ENCODE results near the gene RDX. TPM values are rescaled to one million over a fixed set of nuclear protein-coding genes. Genes with fewer than 3 reads are reported as not detected.
A peak's percentile ranks its signal among the peaks of the same experiment; 100 is the strongest.

RDX gene
- total RNA-seq, 2 experiments from 2014 or later, result 53.9 to 71.3 TPM

GRCh38 chr11:110161061-110161460 is 135.4 kb downstream of the RDX start:
- no peaks in the 10 kb centered on the region for H3K4me1 Mint-ChIP-seq
- H3K27ac Mint-ChIP-seq, result no peak overlapping the region
- CTCF ChIA-PET, result no interaction called here
- no peaks in the 10 kb centered on the region for H3K27me3 Mint-ChIP-seq
- H3K36me3 Mint-ChIP-seq, result no peaks in the 10 kb centered on the region
- H3K4me3 Mint-ChIP-seq, result no peak overlapping the region
- no peak for ATAC-seq
- no peaks in the 10 kb centered on the region for H3K9me3 Mint-ChIP-seq (ENCODE audit: low read depth)
- no peak for DNase-seq

GRCh38 chr11:110160437-110160836 is 136.0 kb downstream of the RDX start:
- no peaks in the 10 kb centered on the region for H3K27me3 Mint-ChIP-seq
- H3K4me3 Mint-ChIP-seq, result no peak overlapping the region
- no peak for DNase-seq
- CTCF ChIA-PET, result no interaction called here
- H3K4me1 Mint-ChIP-seq, result no peaks in the 10 kb centered on the region
- no peak for ATAC-seq
- no peaks in the 10 kb centered on the region for H3K36me3 Mint-ChIP-seq
- no peak overlapping the region for H3K27ac Mint-ChIP-seq
- no peaks in the 10 kb centered on the region for H3K9me3 Mint-ChIP-seq (ENCODE audit: low read depth)

GRCh38 chr11:110160016-110160415 is 136.4 kb downstream of the RDX start:
- no peaks in the 10 kb centered on the region for H3K4me1 Mint-ChIP-seq
- ATAC-seq, result no peak
- no peaks in the 10 kb centered on the region for H3K27me3 Mint-ChIP-seq
- no peaks in the 10 kb centered on the region for H3K36me3 Mint-ChIP-seq
- DNase-seq, result no peak
- H3K4me3 Mint-ChIP-seq, result no peak overlapping the region
- CTCF ChIA-PET, result no interaction called here
- H3K9me3 Mint-ChIP-seq (ENCODE audit: low read depth), result no peaks in the 10 kb centered on the region
- H3K27ac Mint-ChIP-seq, result no peak overlapping the region

DNA sequence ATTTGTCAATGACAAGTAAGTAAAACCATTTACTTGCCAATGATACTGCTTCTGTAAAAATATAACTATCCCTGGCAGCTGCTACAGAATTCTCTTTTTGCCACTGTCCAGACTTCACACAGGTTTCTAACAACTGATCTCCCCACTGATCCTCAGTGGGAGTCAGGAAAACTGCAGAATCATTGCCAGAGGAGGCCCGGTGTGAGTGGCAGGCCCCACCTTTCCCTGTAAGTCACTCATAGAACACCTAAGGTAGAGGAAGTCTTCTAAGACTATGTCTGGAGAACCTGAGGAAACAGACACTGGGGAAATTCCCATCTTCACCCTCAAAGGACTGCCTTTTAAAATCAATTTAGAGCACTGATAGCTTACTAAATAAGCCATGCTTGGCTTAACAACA is 136.9 kb downstream of the RDX start:
- H3K36me3 Mint-ChIP-seq, result no peaks in the 10 kb centered on the region
- no peak overlapping the region for H3K4me3 Mint-ChIP-seq
- no peak overlapping the region for H3K27ac Mint-ChIP-seq
- H3K27me3 Mint-ChIP-seq, result no peaks in the 10 kb centered on the region
- DNase-seq (no peak), ATAC-seq (no peak)
- H3K4me1 Mint-ChIP-seq, result no peaks in the 10 kb centered on the region
- CTCF ChIA-PET, result no interaction called here
- H3K9me3 Mint-ChIP-seq (ENCODE audit: low read depth), result no peaks in the 10 kb centered on the region

DNA sequence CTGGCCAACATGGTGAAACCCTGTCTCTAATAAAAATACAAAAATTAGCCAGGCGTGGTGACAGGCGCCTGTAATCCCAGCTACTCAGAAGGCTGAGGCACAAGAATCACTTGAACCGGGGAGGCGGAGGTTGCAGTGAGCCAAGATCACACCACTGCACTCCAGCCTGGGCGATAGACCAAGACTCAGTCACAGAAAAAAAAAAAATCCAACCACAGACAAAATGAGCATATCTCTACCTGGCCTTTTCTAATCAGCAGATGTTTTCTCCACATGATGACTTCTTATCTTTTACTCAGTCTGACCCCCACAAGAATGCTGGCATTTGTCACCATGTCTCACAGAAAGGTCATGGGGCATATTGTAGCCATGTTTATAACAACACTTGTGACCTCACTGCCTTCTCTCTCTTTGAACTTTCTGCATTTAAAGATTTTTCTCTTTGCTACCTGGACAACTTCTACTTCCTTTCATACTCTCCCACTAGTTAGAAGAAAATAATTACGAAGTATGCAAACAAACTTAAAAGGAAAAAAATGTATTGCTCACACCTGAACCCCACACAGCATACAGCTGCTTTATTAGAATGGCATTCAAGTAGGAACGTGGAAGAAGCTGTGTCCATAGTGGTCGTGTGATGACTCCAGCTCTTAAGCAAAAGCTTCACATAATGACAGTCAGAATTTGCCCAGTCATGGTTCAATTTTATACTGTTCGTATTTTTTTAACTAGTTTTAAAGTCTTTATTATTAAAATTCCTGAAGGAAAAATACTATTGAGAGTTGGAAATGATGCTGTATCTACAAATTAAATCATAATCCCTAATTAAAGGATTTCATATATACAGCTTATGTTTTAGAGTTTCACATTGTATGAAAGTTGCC is 137.9 kb downstream of the RDX start:
- Mint-ChIP-seq H3K27me3 (no peaks in the 10 kb centered on the region), H3K9me3 (ENCODE audit: low read depth) (no peaks in the 10 kb centered on the region), H3K36me3 (no peaks in the 10 kb centered on the region), H3K27ac (no peak overlapping the region), H3K4me3 (no peak overlapping the region), H3K4me1 (no peaks in the 10 kb centered on the region)
- DNase-seq, result no peak
- CTCF ChIA-PET, result no interaction called here
- no peak for ATAC-seq

DNA sequence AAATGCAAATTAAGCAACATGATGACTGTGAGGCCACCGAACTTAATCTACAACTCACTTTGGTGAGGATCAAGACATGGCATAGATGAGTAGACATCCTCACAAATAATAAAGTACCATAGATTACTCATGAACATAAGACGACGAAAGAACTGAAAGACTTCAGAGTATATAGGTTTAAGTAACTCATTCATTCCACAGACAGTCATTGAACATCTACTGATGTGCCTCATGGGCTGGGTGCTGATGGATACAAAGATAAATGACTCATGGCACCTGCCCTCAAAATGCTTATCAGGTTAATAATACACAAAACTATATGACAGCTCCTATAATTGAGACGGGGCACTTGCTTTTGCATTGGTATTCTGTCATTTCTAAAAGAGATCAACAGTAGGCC is 139.9 kb downstream of the RDX start:
- no peaks in the 10 kb centered on the region for H3K9me3 Mint-ChIP-seq (ENCODE audit: low read depth)
- CTCF ChIA-PET, result interaction anchor here (0.7 kb wide), 1 partner anchor 40 kb away, joined by 3 read pairs; no protein-coding TSS in a partner anchor
- ATAC-seq, result no peak

DNA sequence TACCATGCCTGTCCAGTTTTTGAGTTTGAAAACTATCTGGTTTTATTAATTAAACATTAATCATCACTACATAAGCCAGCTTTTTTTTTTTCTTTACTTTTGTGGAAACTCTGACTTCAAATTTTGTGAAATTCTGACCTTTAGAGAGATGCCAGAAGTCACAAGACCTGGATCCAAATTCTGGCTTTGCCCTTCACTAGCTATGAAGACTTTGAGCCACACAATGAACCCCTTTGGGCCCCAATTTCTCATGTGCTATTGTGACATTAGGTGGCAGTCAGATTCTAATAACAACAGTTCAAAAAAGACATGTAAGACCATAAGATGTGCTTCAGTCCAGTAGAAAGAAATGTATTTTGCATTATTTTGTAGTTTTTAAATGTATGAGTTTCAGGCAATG is 142.9 kb downstream of the RDX start:
- Mint-ChIP-seq H3K27me3 (peaks cover 10% of the 10 kb centered on the region), H3K4me3 (no peak overlapping the region), H3K9me3 (ENCODE audit: low read depth) (no peaks in the 10 kb centered on the region), H3K27ac (no peak overlapping the region), H3K4me1 (peaks cover 7% of the 10 kb centered on the region), H3K36me3 (no peaks in the 10 kb centered on the region)
- CTCF ChIA-PET, result no interaction called here
- ATAC-seq (no peak), DNase-seq (no peak)

More for the DNA sequence above, 139.9 kb downstream of the RDX start:
- no peaks in the 10 kb centered on the region for H3K4me1 Mint-ChIP-seq
- no peak for DNase-seq
- no peaks in the 10 kb centered on the region for H3K36me3 Mint-ChIP-seq
- H3K27ac Mint-ChIP-seq, result no peak overlapping the region
- no peak overlapping the region for H3K4me3 Mint-ChIP-seq
- H3K27me3 Mint-ChIP-seq, result peaks cover 2% of the 10 kb centered on the region

- ATAC-seq, result no peak
- Mint-ChIP-seq H3K9me3 (ENCODE audit: low read depth) (no peaks in the 10 kb centered on the region), H3K4me1 (peaks cover 8% of the 10 kb centered on the region), H3K27me3 (peaks cover 10% of the 10 kb centered on the region), H3K36me3 (no peaks in the 10 kb centered on the region), H3K4me3 (no peak overlapping the region), H3K27ac (no peak overlapping the region)
- DNase-seq, result no peak
- CTCF ChIA-PET, result no interaction called here
These were observed 144.2 kb downstream of the RDX start for GRCh38 chr11:110152199-110152598.

DNA sequence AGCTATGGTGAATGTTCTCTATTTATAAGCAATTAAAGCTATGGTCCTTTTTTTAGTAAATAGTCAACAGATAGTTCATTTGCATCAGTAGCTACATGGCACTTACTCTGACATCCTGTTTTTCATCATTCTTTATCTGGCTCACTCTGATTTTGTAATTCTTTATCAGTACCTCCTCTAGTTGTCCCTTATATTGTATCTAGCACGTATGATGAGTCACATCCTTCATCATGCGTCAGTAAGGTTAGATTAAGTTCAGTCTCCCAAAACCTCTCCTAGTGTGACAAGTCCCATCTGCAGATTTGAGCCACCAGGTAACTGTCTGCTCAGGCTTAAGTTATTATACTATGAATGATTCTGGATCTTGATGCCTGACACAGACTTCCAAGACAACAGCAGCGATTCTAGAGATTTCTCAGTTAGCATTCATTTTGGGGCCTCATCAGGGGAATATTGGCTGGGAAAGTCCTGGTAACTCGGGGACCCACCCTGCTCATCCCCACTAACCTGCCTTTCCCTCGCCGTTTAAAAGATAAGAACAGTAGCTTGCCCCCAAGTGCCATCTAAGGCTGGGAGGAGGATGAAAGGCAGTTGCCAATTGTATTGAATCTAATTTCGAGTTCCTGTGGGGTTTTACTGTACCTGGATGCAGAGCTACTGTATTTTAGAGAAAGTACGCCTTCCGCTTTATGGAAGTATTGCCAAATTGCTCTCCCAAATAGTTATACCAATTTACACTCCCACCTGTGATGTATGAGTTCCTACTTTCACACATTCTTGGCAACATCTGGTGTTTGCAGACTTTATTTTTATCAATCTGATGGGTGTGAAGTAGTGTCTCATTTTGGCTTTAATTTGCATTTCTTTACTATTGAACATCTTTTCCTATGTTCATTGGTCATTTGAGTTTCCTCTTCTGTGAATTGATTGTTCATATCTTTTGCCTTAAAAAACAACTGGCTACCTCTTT is 147.4 kb downstream of the RDX start:
- peak; percentile 36 for ATAC-seq
- Mint-ChIP-seq H3K36me3 (no peaks in the 10 kb centered on the region), H3K9me3 (ENCODE audit: low read depth) (no peaks in the 10 kb centered on the region), H3K27me3 (peaks cover 13% of the 10 kb centered on the region), H3K27ac (no peak overlapping the region), H3K4me3 (no peak overlapping the region), H3K4me1 (peaks cover 8% of the 10 kb centered on the region)
- DNase-seq, result no peak
- CTCF ChIA-PET, result no interaction called here

DNA sequence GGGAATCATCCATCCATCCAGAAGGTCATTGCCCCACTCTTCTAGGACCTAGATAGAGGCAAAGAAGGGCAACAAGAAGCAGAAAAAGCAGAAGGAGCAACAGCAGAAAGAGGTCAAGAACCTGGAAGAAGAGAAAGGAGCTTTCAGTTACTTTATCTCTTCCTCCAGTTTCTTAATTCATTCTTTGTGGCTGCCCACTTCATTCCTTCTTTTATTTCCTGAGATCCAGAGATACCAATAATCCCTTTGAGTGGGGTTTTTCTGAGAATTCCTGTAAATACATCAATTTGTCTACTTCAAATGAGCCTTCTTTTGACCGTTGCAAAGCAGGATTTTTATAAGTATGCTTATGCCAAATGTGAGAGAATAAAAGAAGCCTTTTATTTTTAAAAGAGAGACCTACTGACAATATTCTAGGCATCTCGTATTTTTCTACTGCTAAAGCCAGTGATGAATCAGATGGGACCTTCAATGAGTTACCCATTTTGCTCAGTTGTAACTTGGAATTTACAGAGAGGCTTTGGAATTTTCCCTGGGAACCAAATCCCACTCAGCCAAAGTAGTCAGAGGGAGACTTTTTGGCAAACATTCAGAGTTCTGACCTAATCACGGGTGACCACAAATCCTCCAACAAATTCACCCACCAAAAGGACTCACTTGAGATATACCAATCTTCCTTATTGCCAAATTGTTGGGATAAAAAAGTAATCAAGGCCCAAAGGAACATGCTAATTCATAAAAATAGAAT is 148.3 kb downstream of the RDX start:
- Mint-ChIP-seq H3K27me3 (peaks cover 13% of the 10 kb centered on the region), H3K4me1 (peaks cover 8% of the 10 kb centered on the region), H3K27ac (no peak overlapping the region), H3K36me3 (no peaks in the 10 kb centered on the region), H3K4me3 (no peak overlapping the region), H3K9me3 (ENCODE audit: low read depth) (no peaks in the 10 kb centered on the region)
- no peak for DNase-seq
- CTCF ChIA-PET, result no interaction called here
- ATAC-seq, result no peak

DNA sequence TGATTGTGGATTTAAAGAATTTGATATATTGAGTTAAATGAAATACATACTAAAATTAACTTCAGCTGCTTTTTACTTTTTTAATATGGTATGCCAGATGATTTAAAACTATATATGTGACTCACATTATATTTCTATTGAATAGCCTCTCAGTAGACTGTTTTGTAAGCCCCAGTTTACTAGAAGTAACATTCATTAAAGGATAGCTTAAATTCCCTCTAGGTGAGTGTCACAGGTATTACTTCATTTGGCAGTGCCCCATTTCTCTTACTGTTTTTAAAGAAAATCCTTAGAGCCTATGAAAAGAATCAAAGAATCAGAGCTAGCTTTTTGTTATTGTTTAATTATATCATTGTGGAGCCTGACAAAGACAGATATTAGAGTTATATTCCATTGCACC is 154.6 kb downstream of the RDX start:
- Mint-ChIP-seq H3K27ac (no peak overlapping the region), H3K27me3 (peaks cover 11% of the 10 kb centered on the region), H3K4me1 (no peaks in the 10 kb centered on the region), H3K4me3 (no peak overlapping the region), H3K36me3 (no peaks in the 10 kb centered on the region), H3K9me3 (ENCODE audit: low read depth) (no peaks in the 10 kb centered on the region)
- no peak for DNase-seq
- ATAC-seq, result no peak
- CTCF ChIA-PET, result no interaction called here

- Mint-ChIP-seq H3K4me3 (no peak overlapping the region), H3K4me1 (no peaks in the 10 kb centered on the region), H3K36me3 (no peaks in the 10 kb centered on the region), H3K27me3 (peaks cover 30% of the 10 kb centered on the region), H3K27ac (no peak overlapping the region), H3K9me3 (ENCODE audit: low read depth) (no peaks in the 10 kb centered on the region)
- DNase-seq, result no peak
- ATAC-seq, result no peak
- CTCF ChIA-PET, result no interaction called here
These were observed 162.3 kb downstream of the RDX start for GRCh38 chr11:110134110-110134509.

DNA sequence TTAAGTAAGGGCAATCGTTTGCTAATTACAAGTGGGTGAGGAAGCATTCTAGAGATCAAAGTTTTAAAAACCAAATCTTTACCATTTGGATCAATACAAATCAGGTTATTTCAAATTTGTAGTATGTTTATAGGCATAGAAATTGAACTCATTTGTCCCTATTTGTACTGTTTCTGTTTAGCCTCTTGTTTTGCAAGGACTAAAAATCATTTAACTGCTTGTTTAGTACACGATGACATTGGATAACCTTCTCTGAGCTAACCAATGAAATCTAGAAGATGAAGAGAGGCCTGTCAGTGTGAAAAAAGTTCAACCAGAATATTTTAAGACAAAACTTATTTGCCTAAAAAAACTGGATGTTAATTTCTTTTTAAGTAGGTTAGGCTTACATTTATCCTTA is 163.3 kb downstream of the RDX start:
- ATAC-seq (no peak), DNase-seq (no peak)
- H3K27ac Mint-ChIP-seq, result no peak overlapping the region
- no peaks in the 10 kb centered on the region for H3K36me3 Mint-ChIP-seq
- CTCF ChIA-PET, result no interaction called here
- peaks cover 31% of the 10 kb centered on the region for H3K27me3 Mint-ChIP-seq
- no peaks in the 10 kb centered on the region for H3K9me3 Mint-ChIP-seq (ENCODE audit: low read depth)
- H3K4me1 Mint-ChIP-seq, result no peaks in the 10 kb centered on the region
- no peak overlapping the region for H3K4me3 Mint-ChIP-seq
